Measurements from ENCODE around the gene PRSS50.

DNA sequence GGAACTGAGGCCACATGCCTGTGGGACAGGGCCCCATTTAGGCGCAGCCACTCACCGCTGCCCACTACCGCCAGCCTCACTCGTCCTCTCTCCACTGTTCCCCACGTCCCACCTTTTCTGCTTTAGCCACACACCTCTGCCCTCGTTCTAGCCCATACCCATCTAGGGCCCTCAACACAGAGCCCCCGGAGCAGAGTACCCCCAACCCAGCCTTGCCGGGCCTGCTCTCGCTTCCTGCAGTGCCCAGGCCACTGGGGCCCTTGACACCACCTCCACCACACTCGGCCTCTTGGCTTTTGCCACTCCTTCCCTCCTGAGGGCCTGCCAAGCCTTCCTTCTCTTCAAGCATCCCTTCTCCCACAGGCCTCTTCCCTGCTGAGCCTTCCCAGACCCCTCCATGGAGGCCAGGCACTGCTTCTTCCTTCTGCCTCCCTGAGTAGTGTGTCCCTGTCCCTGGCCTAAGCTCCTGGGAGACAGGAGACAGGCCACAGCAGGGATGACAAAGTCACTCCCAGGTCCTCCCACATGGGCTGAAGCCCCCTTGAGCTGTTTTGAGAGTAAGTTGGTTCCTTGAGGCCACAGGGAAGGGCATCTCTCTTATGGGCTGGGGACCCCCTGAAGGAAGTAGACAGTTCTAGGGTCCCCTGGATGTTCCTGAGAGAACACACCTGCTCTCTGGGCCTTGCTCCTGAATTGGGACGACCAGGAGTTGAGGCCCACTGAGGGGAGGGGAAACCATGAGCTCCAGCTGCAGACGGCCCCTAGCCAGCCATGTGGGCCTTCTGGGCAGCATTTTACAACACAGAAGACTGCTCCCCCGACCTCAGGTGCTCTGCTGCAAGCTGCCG is 4.4 kb downstream of the PRSS50 start:
- TF ChIP-seq, protein P1, sequence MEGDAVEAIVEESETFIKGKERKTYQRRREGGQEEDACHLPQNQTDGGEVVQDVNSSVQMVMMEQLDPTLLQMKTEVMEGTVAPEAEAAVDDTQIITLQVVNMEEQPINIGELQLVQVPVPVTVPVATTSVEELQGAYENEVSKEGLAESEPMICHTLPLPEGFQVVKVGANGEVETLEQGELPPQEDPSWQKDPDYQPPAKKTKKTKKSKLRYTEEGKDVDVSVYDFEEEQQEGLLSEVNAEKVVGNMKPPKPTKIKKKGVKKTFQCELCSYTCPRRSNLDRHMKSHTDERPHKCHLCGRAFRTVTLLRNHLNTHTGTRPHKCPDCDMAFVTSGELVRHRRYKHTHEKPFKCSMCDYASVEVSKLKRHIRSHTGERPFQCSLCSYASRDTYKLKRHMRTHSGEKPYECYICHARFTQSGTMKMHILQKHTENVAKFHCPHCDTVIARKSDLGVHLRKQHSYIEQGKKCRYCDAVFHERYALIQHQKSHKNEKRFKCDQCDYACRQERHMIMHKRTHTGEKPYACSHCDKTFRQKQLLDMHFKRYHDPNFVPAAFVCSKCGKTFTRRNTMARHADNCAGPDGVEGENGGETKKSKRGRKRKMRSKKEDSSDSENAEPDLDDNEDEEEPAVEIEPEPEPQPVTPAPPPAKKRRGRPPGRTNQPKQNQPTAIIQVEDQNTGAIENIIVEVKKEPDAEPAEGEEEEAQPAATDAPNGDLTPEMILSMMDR (IDR thresholded peaks at IDR 0.05; ENCODE audit: borderline replicate concordance, extremely low read depth, low read length, poor library complexity, severe bottlenecking), result no peak
- TF ChIP-seq EZH2 (IDR thresholded peaks at IDR 0.05; ENCODE audit: borderline replicate concordance, low read depth, low read length, severe bottlenecking), result no peak
